Fibroblast of lung (primary cell): ENCODE data around the gene NFIC. TPM values are rescaled to one million over a fixed set of nuclear protein-coding genes. Genes with fewer than 3 reads are reported as not detected.

Source experiments
- DNase-seq, 2 donors: peaks; one replicate each; pipeline versions ENCODE4 v3.0.0 to v3.0.0-alpha.2; 2010; ENCODE audit warnings: low read depth in 2 of 2
- H2AFZ ChIP-seq: 2 replicates; pipeline ENCODE4 v1.5.1; 2012; ENCODE audit warnings: low read length, control low read depth, inconsistent platforms
- H3K27ac ChIP-seq: 2 replicates; pipeline ENCODE4 v1.5.1; 2011; ENCODE audit warnings: low read length, control low read depth; ENCODE audit not compliant: insufficient read depth
- H3K27me3 ChIP-seq: 2 replicates; pipeline ENCODE4 v1.5.1; 2011; ENCODE audit warnings: mild to moderate bottlenecking, low read length; ENCODE audit not compliant: control insufficient read depth, insufficient read depth
- H3K36me3 ChIP-seq: 2 replicates; pipeline ENCODE4 v1.5.1; 2011; ENCODE audit warnings: low read length; ENCODE audit not compliant: control insufficient read depth, insufficient read depth
- H3K4me1 ChIP-seq: 2 replicates; pipeline ENCODE4 v1.5.1; 2011; ENCODE audit warnings: low read length; ENCODE audit not compliant: control insufficient read depth, insufficient read depth; ENCODE audit errors: extremely low read depth
- H3K4me2 ChIP-seq: 2 replicates; pipeline ENCODE4 v1.5.1; 2011; ENCODE audit warnings: low read length, control low read depth; ENCODE audit not compliant: insufficient read depth; ENCODE audit errors: extremely low read depth
- H3K4me3 ChIP-seq, 4 experiments: fragments of 200-600 bp in 1 of 4; sonication (generic) in 1 of 4; replicated peaks in 1 of 4; 2 replicates each; pipeline ENCODE4 v1.5.1; 2011 to 2016; ENCODE audit warnings: low read length in 4 of 4, low read depth in 3 of 4, mild to moderate bottlenecking in 3 of 4, control low read depth in 2 of 4, inconsistent platforms in 1 of 4, mixed read lengths in 1 of 4; ENCODE audit not compliant: insufficient read depth in 1 of 4; ENCODE audit errors: control extremely low read depth in 1 of 4
- H3K79me2 ChIP-seq: 2 replicates; pipeline ENCODE4 v1.5.1; 2012; ENCODE audit warnings: mild to moderate bottlenecking, low read length, inconsistent platforms; ENCODE audit not compliant: control insufficient read depth, insufficient read depth
- H3K9ac ChIP-seq: 2 replicates; pipeline ENCODE4 v1.5.1; 2011; ENCODE audit warnings: mild to moderate bottlenecking, low read length, control low read depth; ENCODE audit not compliant: insufficient read depth
- H3K9me3 ChIP-seq: 2 replicates; pipeline ENCODE4 v1.5.1; 2012; ENCODE audit warnings: low read depth, low read length; ENCODE audit not compliant: control insufficient read depth, insufficient read depth
- H4K20me1 ChIP-seq: 2 replicates; pipeline ENCODE4 v1.5.1; 2011; ENCODE audit warnings: low read length; ENCODE audit not compliant: control insufficient read depth, insufficient read depth; ENCODE audit errors: extremely low read depth
- CTCF ChIP-seq, 2 donors: IDR thresholded peaks in 1 of 2; conservative IDR thresholded peaks in 1 of 2; 1 replicate in 1 of 2; 2 replicates in 1 of 2; pipeline ENCODE4 v1.5.1; 2011 to 2012; ENCODE audit warnings: low read length in 2 of 2, control low read depth in 1 of 2, inconsistent platforms in 1 of 2, low read depth in 1 of 2, mild to moderate bottlenecking in 1 of 2
- EZH2 ChIP-seq: IDR thresholded peaks from 2 replicates; pipeline ENCODE4 v1.5.1; 2012; ENCODE audit warnings: low read length, control low read depth, mild to moderate bottlenecking; ENCODE audit errors: missing control alignments
- polyA plus RNA-seq, 2 donors: library from polyadenylated mRNA; depleted of rRNA in 1 of 2; stranded (reverse) in 1 of 2; unstranded in 1 of 2; fragments of >200 nt; gene quantifications; 2 replicates each; pipeline ENCODE4 v1.2.1, GENCODE V29; 2011 to 2012; ENCODE audit warnings: missing spikeins in 1 of 2
- total RNA-seq: library from RNA; depleted of rRNA; stranded (reverse); fragments of >200 nt; gene quantifications from 2 replicates; pipeline ENCODE4 v1.2.1, GENCODE V29; 2014

Gene NFIC
- total and polyA plus RNA-seq, 2 donors (not counting 1 experiment from before 2014, with no cell fraction given) = 7.9 to 66.4 TPM

GRCh38 chr19:3497757-3498520 is 131.6 kb downstream of the NFIC start:
- TF ChIP-seq CTCF (conservative IDR thresholded peaks at IDR 0.05 in 1 of 2, IDR thresholded peaks at IDR 0.05 in 1 of 2; ENCODE audit: low read depth in 1 of 2, low read length in 2 of 2) = no peak
- no peak for TF ChIP-seq EZH2
- Histone ChIP-seq H4K20me1 (no peaks in the 10 kb centered on the region), H3K27ac (no peak overlapping the region), H3K4me1 (peaks cover 8% of the 10 kb centered on the region), H3K9me3 (no peaks in the 10 kb centered on the region), H3K9ac (no peak overlapping the region), H3K4me3 (no peak overlapping the region), H3K4me2 (no peak overlapping the region), H3K36me3 (peaks cover 13% of the 10 kb centered on the region), H2AFZ (no peak overlapping the region), H3K79me2 (peaks cover 19% of the 10 kb centered on the region), H3K27me3 (no peaks in the 10 kb centered on the region)
- no peak for DNase-seq

- H3K4me3 ChIP-seq = peak overlapping the region; percentile 78 to 99 (median 89)
- H3K27ac ChIP-seq = peak overlapping the region; percentile 100
- TF ChIP-seq EZH2 (no peak), CTCF (conservative IDR thresholded peaks at IDR 0.05 in 1 of 2, IDR thresholded peaks at IDR 0.05 in 1 of 2; ENCODE audit: low read depth in 1 of 2, low read length in 2 of 2) (no peak)
- no peaks in the 10 kb centered on the region for H3K27me3 ChIP-seq
- H3K36me3 ChIP-seq = peaks cover 9% of the 10 kb centered on the region
- peak overlapping the region; percentile 99 for H3K9ac ChIP-seq
- peak overlapping the region; percentile 99 for H2AFZ ChIP-seq
- DNase-seq = no peak
- H3K79me2 ChIP-seq = peaks cover 19% of the 10 kb centered on the region
- peak overlapping the region; percentile 100 for H3K4me2 ChIP-seq
- no peaks in the 10 kb centered on the region for H3K9me3 ChIP-seq
- H4K20me1 ChIP-seq = no peaks in the 10 kb centered on the region
- peaks cover 8% of the 10 kb centered on the region for H3K4me1 ChIP-seq
Measured at GRCh38 chr19:3499738-3500428, 133.5 kb downstream of the NFIC start.

- Histone ChIP-seq H3K4me2 (peak within 1 kb of the TSS; percentile 100), H3K9me3 (no peaks in the 10 kb centered on the region)
- DNase-seq = peak; percentile 94 to 97
Measured at GRCh38 chr19:3500429-3501101, 134.2 kb downstream of the NFIC start, which contains the start of gene DOHH. Gene DOHH (minus strand): TSS chr19:3500674. CDS start chr19:3496814, 3,860 bp downstream.

More at GRCh38 chr19:3500429-3501101, 134.2 kb downstream of the NFIC start, which contains the start of gene DOHH:
- Histone ChIP-seq H3K36me3 (peaks cover 9% of the 10 kb centered on the region), H3K9ac (peak within 1 kb of the TSS; percentile 99), H3K4me3 (peak within 1 kb of the TSS; percentile 78 to 99 (median 89)), H3K79me2 (peaks cover 19% of the 10 kb centered on the region), H2AFZ (peak within 1 kb of the TSS; percentile 99), H3K27me3 (no peaks in the 10 kb centered on the region), H3K27ac (peak within 1 kb of the TSS; percentile 100), H4K20me1 (no peaks in the 10 kb centered on the region), H3K4me1 (peaks cover 8% of the 10 kb centered on the region)
- no peak for TF ChIP-seq EZH2
- no peak for TF ChIP-seq CTCF (conservative IDR thresholded peaks at IDR 0.05 in 1 of 2, IDR thresholded peaks at IDR 0.05 in 1 of 2; ENCODE audit: low read depth in 1 of 2, low read length in 2 of 2)
